Calu3 (cell line): ENCODE results near the gene CLIP4. TPM values are rescaled to one million over a fixed set of nuclear protein-coding genes. Genes with fewer than 3 reads are reported as not detected.

Experiments used
- BruUV-seq: library from RNA; stranded (reverse); fragments of 400-500 nt; replicated peaks from 2 replicates; lab custom pipeline; 2021; lab: Mats Ljungman, UMichigan
- CTCF ChIA-PET: fragments of 300-600 bp; sonication (Branson Sonifier 250); formaldehyde crosslinking; loops from one replicate; lab custom pipeline; 2022; ENCODE audit warnings: antibody characterized with exemption; lab: Charles Lee
- DNase-seq: peaks from one replicate; pipeline ENCODE4 v3.0.0; 2022
- H3K27ac Mint-ChIP-seq: one replicate; pipeline ENCODE4 v1.8.0; 2022; ENCODE audit warnings: mixed read lengths; ENCODE audit not compliant: unreplicated experiment
- H3K27me3 Mint-ChIP-seq: one replicate; pipeline ENCODE4 v1.8.0; 2022; ENCODE audit warnings: mixed read lengths; ENCODE audit not compliant: unreplicated experiment
- H3K36me3 Mint-ChIP-seq: one replicate; pipeline ENCODE4 v1.8.0; 2022; ENCODE audit warnings: mild to moderate bottlenecking, moderate library complexity, mixed read lengths; ENCODE audit not compliant: insufficient read depth, unreplicated experiment
- H3K4me1 Mint-ChIP-seq: one replicate; pipeline ENCODE4 v1.8.0; 2022; ENCODE audit warnings: mild to moderate bottlenecking, low read depth, mixed read lengths; ENCODE audit not compliant: unreplicated experiment
- H3K4me3 Mint-ChIP-seq: one replicate; pipeline ENCODE4 v1.8.0; 2022; ENCODE audit warnings: mild to moderate bottlenecking, low read depth, moderate library complexity, mixed read lengths; ENCODE audit not compliant: unreplicated experiment
- H3K9me3 Mint-ChIP-seq: one replicate; pipeline ENCODE4 v1.8.0; 2022; ENCODE audit warnings: low read depth, mixed read lengths; ENCODE audit not compliant: unreplicated experiment
- intact Hi-C: fragments of 100-400 bp; cut with micrococcal nuclease; formaldehyde crosslinking; loops from one replicate; pipeline ENCODE4 v1.10.0; 2022; ENCODE audit not compliant: unreplicated experiment
- total RNA-seq: library from RNA; stranded (reverse); gene quantifications from 2 replicates; pipeline ENCODE4 v1.2.3, GENCODE V29; 2022
- TF ChIP-seq, protein P1 (sequence below): fragments of 200-600 bp; IDR thresholded peaks from one replicate; pipeline ENCODE4 v1.8.0; 2022; ENCODE audit warnings: antibody characterized with exemption; ENCODE audit not compliant: unreplicated experiment

The CLIP4 gene
- total RNA-seq, 1 experiment from 2014 or later = 184 TPM

DNA sequence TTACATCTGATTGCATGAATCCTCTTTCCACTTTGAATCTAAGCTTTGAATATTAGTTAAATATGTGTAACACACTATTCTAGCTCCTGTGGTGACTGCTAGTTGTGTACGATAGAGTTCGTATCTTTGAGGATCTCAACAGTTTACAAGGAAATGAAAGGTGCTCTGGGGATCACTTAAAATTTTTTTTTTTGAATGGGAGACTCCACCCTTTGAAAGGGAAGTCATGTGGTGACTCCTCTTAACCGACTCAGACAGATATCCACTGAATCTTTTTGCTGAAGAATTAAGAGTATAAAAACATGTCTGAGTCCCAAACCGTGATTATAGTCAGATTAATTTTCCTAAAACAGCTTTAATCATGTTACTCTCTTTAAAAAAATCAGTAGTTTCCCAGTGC, 4.0 kb downstream of the CLIP4 start:
- CTCF ChIA-PET = interaction anchor here (2.9 to 3.6 kb wide), 2 partner anchors 10 to 13 kb away, joined by 15 to 20 read pairs; no protein-coding TSS in a partner anchor
- no peak for DNase-seq
- Mint-ChIP-seq H3K27ac (peak overlapping the region; percentile 97), H3K36me3 (peaks cover 96% of the 10 kb centered on the region), H3K4me3 (peak overlapping the region; percentile 79), H3K4me1 (peaks cover 48% of the 10 kb centered on the region), H3K9me3 (no peaks in the 10 kb centered on the region), H3K27me3 (no peaks in the 10 kb centered on the region)
- TF ChIP-seq, protein P1, sequence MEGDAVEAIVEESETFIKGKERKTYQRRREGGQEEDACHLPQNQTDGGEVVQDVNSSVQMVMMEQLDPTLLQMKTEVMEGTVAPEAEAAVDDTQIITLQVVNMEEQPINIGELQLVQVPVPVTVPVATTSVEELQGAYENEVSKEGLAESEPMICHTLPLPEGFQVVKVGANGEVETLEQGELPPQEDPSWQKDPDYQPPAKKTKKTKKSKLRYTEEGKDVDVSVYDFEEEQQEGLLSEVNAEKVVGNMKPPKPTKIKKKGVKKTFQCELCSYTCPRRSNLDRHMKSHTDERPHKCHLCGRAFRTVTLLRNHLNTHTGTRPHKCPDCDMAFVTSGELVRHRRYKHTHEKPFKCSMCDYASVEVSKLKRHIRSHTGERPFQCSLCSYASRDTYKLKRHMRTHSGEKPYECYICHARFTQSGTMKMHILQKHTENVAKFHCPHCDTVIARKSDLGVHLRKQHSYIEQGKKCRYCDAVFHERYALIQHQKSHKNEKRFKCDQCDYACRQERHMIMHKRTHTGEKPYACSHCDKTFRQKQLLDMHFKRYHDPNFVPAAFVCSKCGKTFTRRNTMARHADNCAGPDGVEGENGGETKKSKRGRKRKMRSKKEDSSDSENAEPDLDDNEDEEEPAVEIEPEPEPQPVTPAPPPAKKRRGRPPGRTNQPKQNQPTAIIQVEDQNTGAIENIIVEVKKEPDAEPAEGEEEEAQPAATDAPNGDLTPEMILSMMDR = no peak
- no TSS peak for BruUV-seq
- intact Hi-C loops = loop anchor here (10.0 kb wide), 1 partner anchor 164 kb away; no protein-coding TSS in a partner anchor

DNA sequence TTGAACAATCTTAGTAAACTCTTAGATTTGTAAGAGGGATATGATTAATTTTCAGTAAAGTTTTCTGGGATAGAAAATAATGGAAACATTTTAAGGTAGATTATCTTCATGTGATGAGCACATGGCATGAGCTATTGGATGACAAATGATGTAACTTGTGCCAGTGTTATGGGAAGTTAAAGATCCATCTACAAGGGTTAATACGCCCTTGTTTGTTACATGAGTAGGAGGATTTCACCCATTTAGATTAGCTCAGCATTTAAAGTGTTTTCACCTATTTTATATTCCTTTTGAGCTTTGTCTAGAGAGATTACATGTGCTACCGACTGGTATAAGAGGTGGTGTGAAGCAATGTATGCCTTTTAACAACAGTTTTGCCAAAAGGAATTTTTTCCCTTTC, 5.6 kb downstream of the CLIP4 start:
- Mint-ChIP-seq H3K4me3 (peak overlapping the region; percentile 79), H3K27me3 (no peaks in the 10 kb centered on the region), H3K27ac (peak overlapping the region; percentile 97), H3K36me3 (peaks cover 100% of the 10 kb centered on the region), H3K4me1 (peaks cover 65% of the 10 kb centered on the region), H3K9me3 (no peaks in the 10 kb centered on the region)
- TF ChIP-seq, protein P1 = no peak
- CTCF ChIA-PET = interaction anchor here (0.8 to 1.8 kb wide), 3 partner anchors 9 to 69 kb away, joined by 3 to 7 read pairs (median 7); no protein-coding TSS in a partner anchor
- no TSS peak for BruUV-seq
- intact Hi-C loops = no loop called here
- no peak for DNase-seq

DNA sequence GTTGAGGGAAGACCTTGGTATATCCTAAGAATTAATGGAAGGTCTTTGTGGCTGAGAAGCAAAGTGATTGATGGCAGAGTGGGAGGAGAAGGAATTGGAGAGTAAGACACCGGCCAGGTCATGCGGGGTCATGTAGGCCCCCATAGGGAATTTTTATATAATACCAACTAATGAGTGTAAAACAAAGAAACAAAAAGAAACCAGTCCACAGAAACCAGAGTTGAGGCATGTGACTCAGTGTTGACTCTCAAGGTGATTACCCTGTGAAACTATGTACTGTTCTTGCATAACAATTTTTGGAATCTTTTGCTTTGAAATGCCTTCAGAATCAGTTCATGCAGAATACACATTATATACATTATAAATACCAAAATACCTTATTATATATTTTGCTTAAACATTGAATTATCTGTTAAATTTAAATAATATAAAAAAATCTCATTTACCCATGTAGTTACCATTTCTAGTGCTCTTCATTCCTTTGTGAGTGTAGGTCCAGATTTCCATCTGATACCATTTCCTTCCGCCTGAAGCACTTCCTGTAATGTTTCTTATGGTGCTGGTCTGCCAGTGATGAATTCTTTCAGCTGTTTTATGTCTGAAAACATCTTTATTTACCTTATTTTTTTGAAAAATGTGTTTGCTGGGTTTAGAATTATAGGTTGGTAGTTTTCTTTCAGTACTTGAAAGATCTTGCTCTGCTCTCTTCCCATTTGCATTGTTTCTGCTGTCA, 8.6 kb downstream of the CLIP4 start:
- H3K4me1 Mint-ChIP-seq = peaks cover 65% of the 10 kb centered on the region
- H3K4me3 Mint-ChIP-seq = peak overlapping the region; percentile 43

DNA sequence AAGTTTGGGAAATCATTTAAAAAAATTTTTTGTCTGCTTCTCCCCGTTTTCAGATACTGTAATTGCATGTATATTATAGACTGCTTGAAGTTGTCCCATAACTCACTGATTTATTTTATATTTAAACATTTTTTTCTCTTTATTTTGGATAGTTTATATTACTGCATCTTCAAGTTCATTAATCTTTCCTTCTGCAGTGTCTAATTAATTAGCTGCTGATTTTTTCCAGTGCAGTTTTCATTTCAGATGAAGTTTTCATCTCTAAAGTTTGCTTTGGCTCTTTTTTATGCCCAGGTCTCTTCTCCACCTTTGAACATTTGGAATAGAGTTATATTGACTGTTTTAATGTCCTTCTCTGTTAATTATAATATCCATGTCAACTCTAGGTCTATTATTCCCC, 9.3 kb downstream of the CLIP4 start:
- CTCF ChIA-PET = no interaction called here
- H3K4me3 Mint-ChIP-seq = peak overlapping the region; percentile 43

More for the DNA sequence above, 8.6 kb downstream of the CLIP4 start:
- TF ChIP-seq, protein P1 = no peak
- BruUV-seq = no TSS peak
- peak; percentile 62 for DNase-seq
- no peaks in the 10 kb centered on the region for H3K27me3 Mint-ChIP-seq
- peak overlapping the region; percentile 72 for H3K27ac Mint-ChIP-seq
- no peaks in the 10 kb centered on the region for H3K9me3 Mint-ChIP-seq
- intact Hi-C loops = no loop called here
- peaks cover 98% of the 10 kb centered on the region for H3K36me3 Mint-ChIP-seq
- CTCF ChIA-PET = no interaction called here

More for the DNA sequence above, 9.3 kb downstream of the CLIP4 start:
- Mint-ChIP-seq H3K36me3 (peaks cover 93% of the 10 kb centered on the region), H3K4me1 (peaks cover 60% of the 10 kb centered on the region), H3K27ac (peak overlapping the region; percentile 72), H3K9me3 (no peaks in the 10 kb centered on the region), H3K27me3 (no peaks in the 10 kb centered on the region)
- DNase-seq = no peak
- no TSS peak for BruUV-seq
- intact Hi-C loops = no loop called here
- TF ChIP-seq, protein P1 = no peak
